Measurements from ENCODE around the gene TAC1. TPM values are rescaled to one million over a fixed set of nuclear protein-coding genes. Genes with fewer than 3 reads are reported as not detected.

The TAC1 gene
- total RNA-seq, 2 experiments from 2014 or later = not detected

DNA sequence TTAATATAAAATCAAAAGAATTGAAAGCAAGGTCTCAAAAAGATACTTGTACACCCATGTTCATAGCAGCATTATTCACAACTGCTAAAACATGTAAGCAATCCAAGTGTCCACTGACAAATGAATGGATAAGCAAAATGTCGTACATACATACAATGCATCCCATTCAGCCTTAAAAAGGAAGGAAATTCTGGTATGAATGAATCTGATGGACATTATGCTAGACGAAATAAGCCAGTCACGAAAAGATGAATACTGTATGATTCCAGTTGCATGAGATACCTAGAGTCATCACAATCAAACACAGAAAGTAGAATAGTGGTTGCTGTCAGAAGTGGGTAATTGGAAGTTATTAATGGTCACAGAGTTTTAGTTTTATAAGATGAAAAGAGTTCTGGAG, 9.5 kb upstream of the TAC1 start:
- CTCF ChIA-PET (ENCODE audit: unreplicated experiment) = no interaction called here

DNA sequence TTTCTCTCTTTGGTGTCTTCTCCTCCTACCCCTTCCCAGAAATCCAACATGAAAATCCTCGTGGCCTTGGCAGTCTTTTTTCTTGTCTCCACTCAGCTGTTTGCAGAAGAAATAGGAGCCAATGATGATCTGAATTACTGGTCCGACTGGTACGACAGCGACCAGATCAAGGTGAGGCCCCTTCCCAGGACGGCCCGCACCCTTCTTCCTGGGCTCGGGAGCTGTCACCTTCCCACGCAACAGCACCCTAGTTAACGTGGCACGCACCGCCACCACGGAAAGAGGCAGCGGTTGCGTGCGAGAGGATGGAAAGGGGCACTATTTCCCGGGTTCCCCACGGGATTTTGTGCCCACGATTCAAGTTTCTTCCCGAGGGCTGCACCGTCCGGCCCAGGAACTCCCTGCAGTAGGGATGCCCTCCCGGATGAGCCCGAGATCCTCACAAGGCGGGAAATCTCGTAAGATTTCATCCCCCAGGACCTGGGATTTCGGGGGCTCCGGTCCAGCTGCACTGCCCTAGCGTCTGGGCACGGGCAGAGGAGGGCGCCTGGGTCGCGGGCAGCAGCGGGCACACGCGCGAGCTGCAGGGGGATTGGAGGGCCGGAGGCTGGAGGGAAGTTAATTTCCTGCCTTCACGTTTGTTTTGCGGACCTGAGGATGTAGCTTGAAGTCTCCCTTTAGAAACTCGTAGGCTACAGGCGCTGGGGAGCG, 834 bp downstream of the TAC1 start:
- no peak for TF ChIP-seq EZH2phosphoT487 (IDR thresholded peaks at IDR 0.05; ENCODE audit: borderline replicate concordance, low read depth, low read length)
- CTCF ChIA-PET (ENCODE audit: unreplicated experiment) = no interaction called here
- no peaks in the 10 kb centered on the region for H3K36me3 ChIP-seq (ENCODE audit: insufficient read depth, low read length)
- no peaks in the 10 kb centered on the region for H3K4me1 ChIP-seq (ENCODE audit: insufficient read depth, low read length, poor library complexity, severe bottlenecking)
- H3K4me2 ChIP-seq (ENCODE audit: low read length) = no peak overlapping the region
- H3K9me3 ChIP-seq (ENCODE audit: low read length) = no peaks in the 10 kb centered on the region
- no TSS peak for BruUV-seq (replicated peaks)
- H2AFZ ChIP-seq (ENCODE audit: low read length) = no peak overlapping the region
- H4K20me1 ChIP-seq (ENCODE audit: insufficient read depth, low read length) = no peaks in the 10 kb centered on the region
- intact Hi-C loops (cut with micrococcal nuclease; ENCODE audit: unreplicated experiment) = no loop called here
- DNase-seq (ENCODE audit: low spot score) = no peak
- H3K4me3 ChIP-seq (ENCODE audit: low read depth, low read length, poor library complexity, severe bottlenecking) = no peak overlapping the region
- POLR2A ChIA-PET = no interaction called here
- H3K9me2 ChIP-seq (ENCODE audit: insufficient read depth, low read length) = no peaks in the 10 kb centered on the region
- H3K79me2 ChIP-seq (ENCODE audit: insufficient read depth, low read depth, low read length) = no peaks in the 10 kb centered on the region
- H3K27ac ChIP-seq (ENCODE audit: low read depth, low read length, poor library complexity, severe bottlenecking) = no peak overlapping the region

More for the DNA sequence above, 9.5 kb upstream of the TAC1 start:
- DNase-seq (ENCODE audit: low spot score) = no peak
- intact Hi-C loops (cut with micrococcal nuclease; ENCODE audit: unreplicated experiment) = no loop called here
- no peaks in the 10 kb centered on the region for H4K20me1 ChIP-seq (ENCODE audit: insufficient read depth, low read length)
- H3K4me3 ChIP-seq (ENCODE audit: low read depth, low read length, poor library complexity, severe bottlenecking) = no peak overlapping the region
- H3K79me2 ChIP-seq (ENCODE audit: insufficient read depth, low read depth, low read length) = no peaks in the 10 kb centered on the region
- BruUV-seq (replicated peaks) = no TSS peak
- H2AFZ ChIP-seq (ENCODE audit: low read length) = no peak overlapping the region
- H3K36me3 ChIP-seq (ENCODE audit: insufficient read depth, low read length) = no peaks in the 10 kb centered on the region
- no peak overlapping the region for H3K27ac ChIP-seq (ENCODE audit: low read depth, low read length, poor library complexity, severe bottlenecking)
- H3K9me2 ChIP-seq (ENCODE audit: insufficient read depth, low read length) = no peaks in the 10 kb centered on the region
- H3K4me1 ChIP-seq (ENCODE audit: insufficient read depth, low read length, poor library complexity, severe bottlenecking) = no peaks in the 10 kb centered on the region
- no peak overlapping the region for H3K4me2 ChIP-seq (ENCODE audit: low read length)
- POLR2A ChIA-PET = no interaction called here
- no peak for TF ChIP-seq EZH2phosphoT487 (IDR thresholded peaks at IDR 0.05; ENCODE audit: borderline replicate concordance, low read depth, low read length)
- no peak for TF ChIP-seq CTCF (conservative IDR thresholded peaks at IDR 0.05; ENCODE audit: low read length)
- no peaks in the 10 kb centered on the region for H3K9me3 ChIP-seq (ENCODE audit: low read length)

DNA sequence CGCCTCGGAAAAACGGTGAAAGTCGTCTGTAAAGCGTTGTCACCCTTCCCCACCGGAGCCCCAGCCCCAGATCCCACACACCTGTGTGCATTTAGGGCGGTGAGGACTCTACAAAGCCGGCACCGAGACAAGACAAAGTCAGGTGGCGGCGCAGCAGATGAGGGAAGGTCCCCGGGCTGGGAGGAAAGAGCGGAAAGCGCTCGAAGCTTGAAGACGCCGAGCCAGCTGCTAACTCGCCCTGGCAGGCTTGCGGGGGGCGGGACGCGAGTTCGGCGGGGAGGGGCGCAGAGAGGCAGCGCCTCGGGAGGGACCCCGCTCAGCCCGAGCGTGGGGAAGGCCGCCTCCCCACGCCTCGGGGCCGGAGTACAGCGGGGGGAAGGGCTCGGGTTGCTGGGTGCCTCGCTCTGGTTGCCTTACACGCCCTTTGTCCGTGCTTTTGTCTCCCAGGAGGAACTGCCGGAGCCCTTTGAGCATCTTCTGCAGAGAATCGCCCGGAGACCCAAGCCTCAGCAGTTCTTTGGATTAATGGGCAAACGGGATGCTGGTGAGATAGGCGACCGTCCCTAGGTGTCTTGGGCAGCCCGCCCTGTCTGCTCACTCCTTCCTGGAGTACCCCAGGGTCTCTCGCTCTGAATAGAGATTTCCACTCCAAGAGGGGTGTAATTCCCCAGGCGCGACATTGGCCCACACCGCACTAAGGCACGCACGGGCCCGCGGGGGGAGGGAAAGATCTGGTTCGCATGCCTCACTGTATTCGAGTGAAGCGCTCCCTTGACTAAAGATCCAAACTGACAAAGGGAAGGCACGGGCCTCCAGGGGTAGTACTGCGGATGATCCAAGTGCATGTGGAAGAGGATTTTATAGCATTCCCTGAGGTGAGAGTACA, 1.6 kb downstream of the TAC1 start:
- no TSS peak for BruUV-seq (replicated peaks)
- H3K4me2 ChIP-seq (ENCODE audit: low read length) = no peak overlapping the region
- DNase-seq (ENCODE audit: low spot score) = no peak
- no peaks in the 10 kb centered on the region for H3K9me2 ChIP-seq (ENCODE audit: insufficient read depth, low read length)
- H3K4me1 ChIP-seq (ENCODE audit: insufficient read depth, low read length, poor library complexity, severe bottlenecking) = no peaks in the 10 kb centered on the region
- no peak for TF ChIP-seq CTCF (conservative IDR thresholded peaks at IDR 0.05; ENCODE audit: low read length)
- TF ChIP-seq EZH2phosphoT487 (IDR thresholded peaks at IDR 0.05; ENCODE audit: borderline replicate concordance, low read depth, low read length) = no peak
- H4K20me1 ChIP-seq (ENCODE audit: insufficient read depth, low read length) = no peaks in the 10 kb centered on the region
- no peaks in the 10 kb centered on the region for H3K9me3 ChIP-seq (ENCODE audit: low read length)
- no peak overlapping the region for H2AFZ ChIP-seq (ENCODE audit: low read length)
- no peak overlapping the region for H3K4me3 ChIP-seq (ENCODE audit: low read depth, low read length, poor library complexity, severe bottlenecking)
- POLR2A ChIA-PET = no interaction called here
- no peaks in the 10 kb centered on the region for H3K36me3 ChIP-seq (ENCODE audit: insufficient read depth, low read length)
- CTCF ChIA-PET (ENCODE audit: unreplicated experiment) = no interaction called here
- no peak overlapping the region for H3K27ac ChIP-seq (ENCODE audit: low read depth, low read length, poor library complexity, severe bottlenecking)
- no peaks in the 10 kb centered on the region for H3K79me2 ChIP-seq (ENCODE audit: insufficient read depth, low read depth, low read length)
- intact Hi-C loops (cut with micrococcal nuclease; ENCODE audit: unreplicated experiment) = no loop called here

Data from OCI-LY7 (cell line).